GM12878 (cell line): ENCODE results near the gene SGSM2. TPM values are rescaled to one million over a fixed set of nuclear protein-coding genes. Genes with fewer than 3 reads are reported as not detected.
A peak's percentile ranks its signal among the peaks of the same experiment; 100 is the strongest.

Experiments
- ATF7 ChIP-seq: fragments of 450-650 bp; IDR thresholded peaks from 2 replicates; pipeline ENCODE4 v1.6.1; 2016; ENCODE audit warnings: low read depth, mild to moderate bottlenecking
- BHLHE40 ChIP-seq, 2 experiments: fragments of 450-650 bp in 1 of 2; IDR thresholded peaks; 2 replicates each; pipeline ENCODE4 v1.6.1; 2011 to 2017; ENCODE audit warnings: low read depth in 2 of 2, borderline replicate concordance in 1 of 2, improper control_type of control experiment in 1 of 2, low read length in 1 of 2, mild to moderate bottlenecking in 1 of 2
- CHD2 ChIP-seq: IDR thresholded peaks from 2 replicates; pipeline ENCODE4 v1.6.1; 2011; ENCODE audit warnings: low read depth, low read length, improper control_type of control experiment, borderline replicate concordance
- EGR1 ChIP-seq, 2 experiments: IDR thresholded peaks; 1 replicate in 1 of 2; 2 replicates in 1 of 2; pipeline ENCODE4 v1.6.1; 2011 to 2012; ENCODE audit warnings: low read depth in 2 of 2, low read length in 2 of 2, borderline replicate concordance in 1 of 2, mild to moderate bottlenecking in 1 of 2, moderate library complexity in 1 of 2
- IKZF1 ChIP-seq: fragments of 450-650 bp; conservative IDR thresholded peaks from 2 replicates; pipeline ENCODE4 v1.6.1; 2017; ENCODE audit warnings: antibody characterized with exemption, mild to moderate bottlenecking
- IKZF2 ChIP-seq, 2 experiments: fragments of 450-650 bp; IDR thresholded peaks; 2 replicates each; pipeline ENCODE4 v1.6.1; 2017; ENCODE audit warnings: mild to moderate bottlenecking in 2 of 2, moderate library complexity in 2 of 2
- NBN ChIP-seq: fragments of 450-650 bp; IDR thresholded peaks from 2 replicates; pipeline ENCODE4 v1.6.1; 2016
- NR2F1 ChIP-seq: fragments of 450-650 bp; conservative IDR thresholded peaks from 2 replicates; pipeline ENCODE4 v1.6.1; 2017; ENCODE audit warnings: mild to moderate bottlenecking
- SIN3A ChIP-seq: IDR thresholded peaks from 2 replicates; pipeline ENCODE4 v1.6.1; 2012; ENCODE audit warnings: low read depth, low read length, improper control_type of control experiment
- SP1 ChIP-seq: IDR thresholded peaks from one replicate; pipeline ENCODE4 v1.6.1; 2011; ENCODE audit warnings: low read depth, low read length
- TAF1 ChIP-seq: IDR thresholded peaks from 2 replicates; pipeline ENCODE4 v1.6.1; 2011; ENCODE audit warnings: mild to moderate bottlenecking, low read depth, low read length, borderline replicate concordance
- polyA plus RNA-seq, 11 experiments: library from polyadenylated mRNA; depleted of rRNA in 4 of 11; unstranded in 6 of 11; stranded (reverse) in 5 of 11; fragments of >200 nt; fragmentation: Nextera tagmentation in 4 of 11; fragmentation: Illumina TruSeq in 1 of 11; extraction: Ambion mirVana in 4 of 11; extraction: Trizol in 1 of 11; gene quantifications; 1 replicate in 1 of 11; 2 replicates in 10 of 11; pipeline versions ENCODE4 v1.2.1 to v1.2.3, GENCODE V29; 2011 to 2016; ENCODE audit warnings: inconsistent platforms in 2 of 11, missing spikeins in 2 of 11, low read depth in 1 of 11
- total RNA-seq, 4 experiments: library from RNA; depleted of rRNA in 3 of 4; stranded (reverse); fragments of >200 nt in 3 of 4; fragmentation: Illumina TruSeq in 1 of 4; extraction: Trizol in 1 of 4; gene quantifications; 2 replicates each; pipeline versions ENCODE4 v1.2.1 to v1.2.3, GENCODE V29; 2013 to 2021
- TF ChIP-seq, protein P1 (sequence below): fragments of 450-650 bp; IDR thresholded peaks from 2 replicates; pipeline ENCODE4 v1.6.1; 2017; ENCODE audit warnings: low read depth, mild to moderate bottlenecking, moderate library complexity
- TF ChIP-seq, protein P2 (sequence below): fragments of 450-650 bp; formaldehyde crosslinking; IDR thresholded peaks from 2 replicates; pipeline ENCODE4 v1.5.0; 2022; ENCODE audit warnings: mild to moderate bottlenecking, missing genetic modification characterization
- TF ChIP-seq, protein P3 (sequence below): fragments of 450-650 bp; conservative IDR thresholded peaks from 2 replicates; pipeline ENCODE4 v1.6.1; 2017; ENCODE audit warnings: mild to moderate bottlenecking, moderate library complexity
- TF ChIP-seq, protein P4 (sequence below): fragments of 450-650 bp; IDR thresholded peaks from 2 replicates; pipeline ENCODE4 v1.6.1; 2018; ENCODE audit warnings: borderline replicate concordance, mild to moderate bottlenecking; ENCODE audit not compliant: partially characterized antibody
- TF ChIP-seq, protein P5 (sequence below): IDR thresholded peaks from 2 replicates; pipeline ENCODE4 v1.6.1; 2012; ENCODE audit warnings: low read depth, low read length, improper control_type of control experiment
- TF ChIP-seq, protein P6 (sequence below): IDR thresholded peaks from 2 replicates; pipeline ENCODE4 v1.6.1; 2012; ENCODE audit warnings: low read depth, low read length, improper control_type of control experiment

SGSM2 gene
- total and polyA plus RNA-seq, 10 of the 15 experiments (the other 5 are each of a cell fraction or from before 2014, with no cell fraction given): 0.50 to 50.9 (median 18.5) TPM

DNA sequence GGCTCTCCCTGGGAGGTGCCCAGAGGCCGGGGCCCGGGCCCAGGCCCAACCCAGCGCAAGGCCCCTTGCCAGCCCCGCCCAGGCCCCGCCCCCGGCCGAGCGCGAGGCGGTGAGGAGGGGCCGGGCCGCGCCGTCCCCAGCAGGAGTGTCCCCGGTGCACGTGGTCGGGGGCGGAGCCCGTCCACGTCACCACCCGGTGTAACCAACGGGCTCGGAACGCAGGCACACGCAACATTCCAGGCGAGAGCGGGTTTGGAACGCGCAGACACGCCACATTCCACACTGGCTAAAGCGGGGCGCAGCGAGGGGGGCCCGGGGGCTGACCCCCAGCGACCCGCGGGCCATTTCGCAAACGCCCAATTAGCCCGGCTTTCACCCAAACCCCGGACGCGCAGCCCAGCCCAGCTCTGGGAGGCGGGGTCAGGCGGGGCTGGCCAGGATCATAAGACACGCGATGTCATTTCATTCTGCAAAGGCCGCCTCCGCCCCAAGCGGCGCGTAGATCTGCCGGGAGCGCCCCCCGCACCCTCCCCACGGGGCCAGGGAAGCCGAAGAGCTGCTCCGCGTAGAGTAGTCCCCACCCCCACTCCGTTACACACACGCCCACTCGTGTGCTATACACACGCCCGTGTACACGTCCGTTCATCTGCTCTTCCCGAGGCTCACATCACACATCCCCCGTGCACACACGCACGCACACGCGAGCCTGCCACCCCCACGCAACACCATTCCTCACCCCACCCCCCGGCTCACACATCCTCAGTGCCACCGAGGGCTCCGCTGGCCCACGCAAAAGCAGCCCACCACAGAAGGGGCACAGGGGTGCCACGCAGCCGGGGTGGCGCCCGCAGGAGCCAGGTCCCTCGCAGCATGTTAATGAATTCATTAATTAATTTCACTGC is 62.5 kb downstream of the SGSM2 start (continued):
- TF ChIP-seq NR2F1 (peak; percentile 43), TAF1 (peak; percentile 60), SP1 (peak; percentile 72), CHD2 (peak; percentile 71; the same call in 1 of the 2 replicates), EGR1 (IDR thresholded peaks at IDR 0.05; ENCODE audit: borderline replicate concordance in 1 of 2, low read depth in 2 of 2, low read length in 2 of 2) (peak; percentile 6 to 40; a peak in 2 of 3 replicates), BHLHE40 (IDR thresholded peaks at IDR 0.05; ENCODE audit: borderline replicate concordance in 1 of 2, low read depth in 2 of 2, low read length in 1 of 2) (peak; percentile 79 to 87), NBN (peak; percentile 62; the same call in 1 of the 2 replicates), IKZF1 (peak; percentile 79), ATF7 (peak; percentile 59; the same call in 1 of the 2 replicates), SIN3A (peak; percentile 80), IKZF2 (IDR thresholded peaks at IDR 0.05) (peak; percentile 33 to 45; a peak in 1 of 4 replicates)
- TF ChIP-seq, protein P1, sequence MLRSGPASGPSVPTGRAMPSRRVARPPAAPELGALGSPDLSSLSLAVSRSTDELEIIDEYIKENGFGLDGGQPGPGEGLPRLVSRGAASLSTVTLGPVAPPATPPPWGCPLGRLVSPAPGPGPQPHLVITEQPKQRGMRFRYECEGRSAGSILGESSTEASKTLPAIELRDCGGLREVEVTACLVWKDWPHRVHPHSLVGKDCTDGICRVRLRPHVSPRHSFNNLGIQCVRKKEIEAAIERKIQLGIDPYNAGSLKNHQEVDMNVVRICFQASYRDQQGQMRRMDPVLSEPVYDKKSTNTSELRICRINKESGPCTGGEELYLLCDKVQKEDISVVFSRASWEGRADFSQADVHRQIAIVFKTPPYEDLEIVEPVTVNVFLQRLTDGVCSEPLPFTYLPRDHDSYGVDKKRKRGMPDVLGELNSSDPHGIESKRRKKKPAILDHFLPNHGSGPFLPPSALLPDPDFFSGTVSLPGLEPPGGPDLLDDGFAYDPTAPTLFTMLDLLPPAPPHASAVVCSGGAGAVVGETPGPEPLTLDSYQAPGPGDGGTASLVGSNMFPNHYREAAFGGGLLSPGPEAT: peak; percentile 46; the same call in 1 of the 2 replicates
- TF ChIP-seq, protein P2, sequence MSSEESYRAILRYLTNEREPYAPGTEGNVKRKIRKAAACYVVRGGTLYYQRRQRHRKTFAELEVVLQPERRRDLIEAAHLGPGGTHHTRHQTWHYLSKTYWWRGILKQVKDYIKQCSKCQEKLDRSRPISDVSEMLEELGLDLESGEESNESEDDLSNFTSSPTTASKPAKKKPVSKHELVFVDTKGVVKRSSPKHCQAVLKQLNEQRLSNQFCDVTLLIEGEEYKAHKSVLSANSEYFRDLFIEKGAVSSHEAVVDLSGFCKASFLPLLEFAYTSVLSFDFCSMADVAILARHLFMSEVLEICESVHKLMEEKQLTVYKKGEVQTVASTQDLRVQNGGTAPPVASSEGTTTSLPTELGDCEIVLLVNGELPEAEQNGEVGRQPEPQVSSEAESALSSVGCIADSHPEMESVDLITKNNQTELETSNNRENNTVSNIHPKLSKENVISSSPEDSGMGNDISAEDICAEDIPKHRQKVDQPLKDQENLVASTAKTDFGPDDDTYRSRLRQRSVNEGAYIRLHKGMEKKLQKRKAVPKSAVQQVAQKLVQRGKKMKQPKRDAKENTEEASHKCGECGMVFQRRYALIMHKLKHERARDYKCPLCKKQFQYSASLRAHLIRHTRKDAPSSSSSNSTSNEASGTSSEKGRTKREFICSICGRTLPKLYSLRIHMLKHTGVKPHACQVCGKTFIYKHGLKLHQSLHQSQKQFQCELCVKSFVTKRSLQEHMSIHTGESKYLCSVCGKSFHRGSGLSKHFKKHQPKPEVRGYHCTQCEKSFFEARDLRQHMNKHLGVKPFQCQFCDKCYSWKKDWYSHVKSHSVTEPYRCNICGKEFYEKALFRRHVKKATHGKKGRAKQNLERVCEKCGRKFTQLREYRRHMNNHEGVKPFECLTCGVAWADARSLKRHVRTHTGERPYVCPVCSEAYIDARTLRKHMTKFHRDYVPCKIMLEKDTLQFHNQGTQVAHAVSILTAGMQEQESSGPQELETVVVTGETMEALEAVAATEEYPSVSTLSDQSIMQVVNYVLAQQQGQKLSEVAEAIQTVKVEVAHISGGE (CRISPR knock-in tag): no peak
- TF ChIP-seq, protein P3, sequence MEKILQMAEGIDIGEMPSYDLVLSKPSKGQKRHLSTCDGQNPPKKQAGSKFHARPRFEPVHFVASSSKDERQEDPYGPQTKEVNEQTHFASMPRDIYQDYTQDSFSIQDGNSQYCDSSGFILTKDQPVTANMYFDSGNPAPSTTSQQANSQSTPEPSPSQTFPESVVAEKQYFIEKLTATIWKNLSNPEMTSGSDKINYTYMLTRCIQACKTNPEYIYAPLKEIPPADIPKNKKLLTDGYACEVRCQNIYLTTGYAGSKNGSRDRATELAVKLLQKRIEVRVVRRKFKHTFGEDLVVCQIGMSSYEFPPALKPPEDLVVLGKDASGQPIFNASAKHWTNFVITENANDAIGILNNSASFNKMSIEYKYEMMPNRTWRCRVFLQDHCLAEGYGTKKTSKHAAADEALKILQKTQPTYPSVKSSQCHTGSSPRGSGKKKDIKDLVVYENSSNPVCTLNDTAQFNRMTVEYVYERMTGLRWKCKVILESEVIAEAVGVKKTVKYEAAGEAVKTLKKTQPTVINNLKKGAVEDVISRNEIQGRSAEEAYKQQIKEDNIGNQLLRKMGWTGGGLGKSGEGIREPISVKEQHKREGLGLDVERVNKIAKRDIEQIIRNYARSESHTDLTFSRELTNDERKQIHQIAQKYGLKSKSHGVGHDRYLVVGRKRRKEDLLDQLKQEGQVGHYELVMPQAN: peak; percentile 96
- TF ChIP-seq, protein P4, sequence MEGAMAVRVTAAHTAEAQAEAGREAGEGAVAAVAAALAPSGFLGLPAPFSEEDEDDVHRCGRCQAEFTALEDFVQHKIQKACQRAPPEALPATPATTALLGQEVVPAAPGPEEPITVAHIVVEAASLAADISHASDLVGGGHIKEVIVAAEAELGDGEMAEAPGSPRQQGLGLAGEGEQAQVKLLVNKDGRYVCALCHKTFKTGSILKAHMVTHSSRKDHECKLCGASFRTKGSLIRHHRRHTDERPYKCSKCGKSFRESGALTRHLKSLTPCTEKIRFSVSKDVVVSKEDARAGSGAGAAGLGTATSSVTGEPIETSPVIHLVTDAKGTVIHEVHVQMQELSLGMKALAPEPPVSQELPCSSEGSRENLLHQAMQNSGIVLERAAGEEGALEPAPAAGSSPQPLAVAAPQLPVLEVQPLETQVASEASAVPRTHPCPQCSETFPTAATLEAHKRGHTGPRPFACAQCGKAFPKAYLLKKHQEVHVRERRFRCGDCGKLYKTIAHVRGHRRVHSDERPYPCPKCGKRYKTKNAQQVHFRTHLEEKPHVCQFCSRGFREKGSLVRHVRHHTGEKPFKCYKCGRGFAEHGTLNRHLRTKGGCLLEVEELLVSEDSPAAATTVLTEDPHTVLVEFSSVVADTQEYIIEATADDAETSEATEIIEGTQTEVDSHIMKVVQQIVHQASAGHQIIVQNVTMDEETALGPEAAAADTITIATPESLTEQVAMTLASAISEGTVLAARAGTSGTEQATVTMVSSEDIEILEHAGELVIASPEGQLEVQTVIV: no peak
- TF ChIP-seq, protein P5, sequence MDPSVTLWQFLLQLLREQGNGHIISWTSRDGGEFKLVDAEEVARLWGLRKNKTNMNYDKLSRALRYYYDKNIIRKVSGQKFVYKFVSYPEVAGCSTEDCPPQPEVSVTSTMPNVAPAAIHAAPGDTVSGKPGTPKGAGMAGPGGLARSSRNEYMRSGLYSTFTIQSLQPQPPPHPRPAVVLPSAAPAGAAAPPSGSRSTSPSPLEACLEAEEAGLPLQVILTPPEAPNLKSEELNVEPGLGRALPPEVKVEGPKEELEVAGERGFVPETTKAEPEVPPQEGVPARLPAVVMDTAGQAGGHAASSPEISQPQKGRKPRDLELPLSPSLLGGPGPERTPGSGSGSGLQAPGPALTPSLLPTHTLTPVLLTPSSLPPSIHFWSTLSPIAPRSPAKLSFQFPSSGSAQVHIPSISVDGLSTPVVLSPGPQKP: no peak
- TF ChIP-seq, protein P6, sequence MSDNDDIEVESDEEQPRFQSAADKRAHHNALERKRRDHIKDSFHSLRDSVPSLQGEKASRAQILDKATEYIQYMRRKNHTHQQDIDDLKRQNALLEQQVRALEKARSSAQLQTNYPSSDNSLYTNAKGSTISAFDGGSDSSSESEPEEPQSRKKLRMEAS: peak; percentile 95
